ENCODE data around the gene SLC44A3. TPM values are rescaled to one million over a fixed set of nuclear protein-coding genes. Genes with fewer than 3 reads are reported as not detected.

The SLC44A3 gene
- total and polyA plus RNA-seq, 9 of the 15 experiments (the other 6 are each of a cell fraction or from before 2014, with no cell fraction given) = not detected

GRCh38 chr1:94878329-94878728 is 58.2 kb downstream of the SLC44A3 start:
- no peak for ATAC-seq
- Histone ChIP-seq H3K9me1 (ENCODE audit: control insufficient read depth, insufficient read depth, low read length) (no peaks in the 10 kb centered on the region), H3K4me2 (ENCODE audit: insufficient read depth, low read length) (no peak overlapping the region), H3K4me1 (replicated peaks in 1 of 2; ENCODE audit: control insufficient read depth in 2 of 2, insufficient read depth in 2 of 2, low read length in 2 of 2) (no peaks in the 10 kb centered on the region), H2AFZ (ENCODE audit: low read depth, low read length) (no peak overlapping the region), H3K36me3 (ENCODE audit: control insufficient read depth, insufficient read depth, low read length) (no peaks in the 10 kb centered on the region), H3K9ac (ENCODE audit: insufficient read depth in 1 of 2, low read depth in 2 of 2, low read length in 2 of 2) (no peak overlapping the region), H3K79me2 (ENCODE audit: control insufficient read depth, insufficient read depth, low read length) (no peaks in the 10 kb centered on the region), H3K27me3 (ENCODE audit: control insufficient read depth in 2 of 2, insufficient read depth in 2 of 2, low read length in 2 of 2) (peaks cover 31 to 61% of the 10 kb centered on the region in 2 experiments), H3K27ac (ENCODE audit: extremely low read depth, low read depth, low read length) (no peak overlapping the region), H3K4me3 (no peak overlapping the region), H4K20me1 (replicated peaks; ENCODE audit: control insufficient read depth, insufficient read depth, low read length) (no peaks in the 10 kb centered on the region), H3K9me3 (replicated peaks; ENCODE audit: control insufficient read depth, insufficient read depth, low read depth, low read length) (no peaks in the 10 kb centered on the region)
- FAIRE-seq = no peak
- ChIA-PET POLR2A (interaction anchor here (1.3 kb wide), 1 partner anchor 8 kb away, joined by 3 read pairs; no protein-coding TSS in a partner anchor), CTCF (ENCODE audit: low intra/inter-chr PET ratio) (no interaction called here)
- WGBS (ENCODE audit: insufficient coverage, low coverage, missing lambda C conversion rate) = 0% methylated on average over 5 of the region's 5 CpGs
- in situ Hi-C loops (cut with MboI) (no loop called here), intact Hi-C loops (cut with micrococcal nuclease) (no loop called here)
- no peak for DNase-seq (ENCODE audit: extremely low read depth in 1 of 4, low spot score in 3 of 4)
- no TSS peak for BruUV-seq (replicated peaks)
- no peak for TF ChIP-seq TRIM25 (IDR thresholded peaks at IDR 0.05; ENCODE audit: borderline replicate concordance)
- no peak for TF ChIP-seq GATA2 (CRISPR knock-in tag; IDR thresholded peaks at IDR 0.05)
- TF ChIP-seq TSC22D4 (tag; IDR thresholded peaks at IDR 0.05) = no peak
- no peak for TF ChIP-seq ZNF57 (CRISPR knock-in tag; IDR thresholded peaks at IDR 0.05)
- TF ChIP-seq ZHX1 (conservative IDR thresholded peaks at IDR 0.05; ENCODE audit: low read length) = no peak
- no peak for TF ChIP-seq TSHZ1 (CRISPR knock-in tag; IDR thresholded peaks at IDR 0.05)
- no peak for TF ChIP-seq CTCFL (IDR thresholded peaks at IDR 0.05; ENCODE audit: borderline replicate concordance, insufficient read depth, low read depth, low read length, poor library complexity, severe bottlenecking)
- TF ChIP-seq NCOA2 (IDR thresholded peaks at IDR 0.05; ENCODE audit: partially characterized antibody in 2 of 2) = no peak
- no peak for TF ChIP-seq BRD9 (IDR thresholded peaks at IDR 0.05; ENCODE audit: low read depth, partially characterized antibody)
- TF ChIP-seq CBFA2T2 (conservative IDR thresholded peaks at IDR 0.05) = no peak

Data from K562 (cell line).